Upper lobe of right lung (tissue), 1 donor: ENCODE data around the gene MTSS2. TPM values are rescaled to one million over a fixed set of nuclear protein-coding genes. Genes with fewer than 3 reads are reported as not detected.

Experiments
- ATAC-seq: fragments of 200-7000 bp; cut with Tn5 transposase; one replicate; pipeline ENCODE4 v1.9.1; 2020; ENCODE audit warnings: mild to moderate bottlenecking, moderate library complexity
- DNase-seq: peaks from one replicate; pipeline ENCODE4 v3.0.0-alpha.2; 2020
- H3K27ac ChIP-seq: fragments of 200-600 bp; one replicate; pipeline ENCODE4 v1.8.0; 2022
- H3K27me3 ChIP-seq: fragments of 200-600 bp; one replicate; pipeline ENCODE4 v1.8.0; 2022; ENCODE audit warnings: mild to moderate bottlenecking
- H3K36me3 ChIP-seq: fragments of 200-600 bp; one replicate; pipeline ENCODE4 v1.8.0; 2022
- H3K4me1 ChIP-seq: fragments of 200-600 bp; one replicate; pipeline ENCODE4 v1.8.0; 2022
- H3K4me3 ChIP-seq: fragments of 200-600 bp; one replicate; pipeline ENCODE4 v1.8.0; 2022; ENCODE audit warnings: mild to moderate bottlenecking
- H3K9me3 ChIP-seq: fragments of 200-600 bp; one replicate; pipeline ENCODE4 v1.8.0; 2022
- CTCF ChIP-seq: fragments of 200-600 bp; IDR thresholded peaks from one replicate; pipeline ENCODE4 v1.8.0; 2022; ENCODE audit warnings: antibody characterized with exemption
- intact Hi-C: fragments of 100-400 bp; cut with DNase I; formaldehyde crosslinking; loops from one replicate; pipeline ENCODE4 v1.11.0; 2022
- total RNA-seq: library from RNA; stranded (reverse); fragmentation: NEBNext Ultra II Directional; extraction: Animal tissue kit (Norgen Biotek cat#: 25700); gene quantifications from one replicate; pipeline ENCODE4 v1.2.1, GENCODE V29; 2021
- donor health status: DM: no; HTN: yes; CAD: no; lungs with severe emphysema.

The MTSS2 gene
- total RNA-seq, 1 donor from 2014 or later, result 81.3 TPM

GRCh38 chr16:70689035-70689969 lies 3.4 kb upstream of the MTSS2 start:
- no peaks in the 10 kb centered on the region for H3K36me3 ChIP-seq
- TF ChIP-seq CTCF, result no peak
- intact Hi-C loops, result no loop called here
- H3K27ac ChIP-seq, result peak overlapping the region; percentile 89
- ATAC-seq (peak; percentile 43), DNase-seq (peak; percentile 88)
- peaks cover 79% of the 10 kb centered on the region for H3K4me1 ChIP-seq
- no peak overlapping the region for H3K4me3 ChIP-seq
- no peaks in the 10 kb centered on the region for H3K27me3 ChIP-seq
- no peaks in the 10 kb centered on the region for H3K9me3 ChIP-seq

GRCh38 chr16:70688246-70688742 lies 2.4 kb upstream of the MTSS2 start:
- H3K27me3 ChIP-seq, result no peaks in the 10 kb centered on the region
- no peak overlapping the region for H3K4me3 ChIP-seq
- H3K4me1 ChIP-seq, result peaks cover 74% of the 10 kb centered on the region
- DNase-seq (peak; percentile 90), ATAC-seq (peak; percentile 51)
- intact Hi-C loops, result no loop called here
- peak overlapping the region; percentile 89 for H3K27ac ChIP-seq
- TF ChIP-seq CTCF, result no peak
- H3K9me3 ChIP-seq, result no peaks in the 10 kb centered on the region
- H3K36me3 ChIP-seq, result no peaks in the 10 kb centered on the region

- ATAC-seq, result no peak
- H3K4me3 ChIP-seq, result no peak overlapping the region
- intact Hi-C loops, result no loop called here
- no peaks in the 10 kb centered on the region for H3K27me3 ChIP-seq
- peaks cover 76% of the 10 kb centered on the region for H3K4me1 ChIP-seq
- DNase-seq, result no peak
- no peak for TF ChIP-seq CTCF
- no peaks in the 10 kb centered on the region for H3K36me3 ChIP-seq
- H3K27ac ChIP-seq, result peak overlapping the region; percentile 89
- H3K9me3 ChIP-seq, result no peaks in the 10 kb centered on the region
These were observed 1.9 kb upstream of the MTSS2 start for GRCh38 chr16:70687671-70688245.

- no peak for TF ChIP-seq CTCF
- intact Hi-C loops, result no loop called here
- H3K27me3 ChIP-seq, result no peaks in the 10 kb centered on the region
- ATAC-seq, result no peak
- peak overlapping the region; percentile 82 for H3K27ac ChIP-seq
- DNase-seq, result no peak
- no peak overlapping the region for H3K4me3 ChIP-seq
- peaks cover 76% of the 10 kb centered on the region for H3K4me1 ChIP-seq
- H3K36me3 ChIP-seq, result no peaks in the 10 kb centered on the region
- H3K9me3 ChIP-seq, result no peaks in the 10 kb centered on the region
These were observed 1.3 kb upstream of the MTSS2 start for GRCh38 chr16:70687102-70687511.

- Histone ChIP-seq H3K4me3 (peak overlapping the region; percentile 39), H3K9me3 (no peaks in the 10 kb centered on the region), H3K27ac (peak overlapping the region; percentile 82), H3K36me3 (no peaks in the 10 kb centered on the region), H3K4me1 (peaks cover 74% of the 10 kb centered on the region), H3K27me3 (no peaks in the 10 kb centered on the region)
- ATAC-seq (no peak), DNase-seq (no peak)
- intact Hi-C loops, result no loop called here
- no peak for TF ChIP-seq CTCF
These were observed 686 bp upstream of the MTSS2 start for GRCh38 chr16:70686376-70687101.
